Body of pancreas (tissue), 4 donors: ENCODE data around the gene PTPRD.

Source experiments
- CTCF ChIP-seq, 7 experiments: fragments of 450-650 bp in 4 of 7; fragments of 200-600 bp in 3 of 7; sonication (generic) in 3 of 7; IDR thresholded peaks; one replicate each; pipeline ENCODE4 v1.5.1; 2016 to 2019; ENCODE audit warnings: antibody characterized with exemption in 7 of 7
- POLR2A ChIP-seq, 3 donors: fragments of 450-650 bp; IDR thresholded peaks; one replicate each; pipeline ENCODE4 v1.6.1; 2016; ENCODE audit warnings: antibody characterized with exemption in 3 of 3, mild to moderate bottlenecking in 2 of 3

GRCh38 chr9:8364026-8364752, 2248.6 kb downstream of the PTPRD start:
- TF ChIP-seq CTCF (IDR thresholded peaks at IDR 0.05) (no peak), POLR2A (IDR thresholded peaks at IDR 0.05) (no peak)
